Hematopoietic multipotent progenitor cell treated with erythropoietin and hydrocortisone succinate and interleukin-3 and kit ligand, for 4 days (in vitro differentiated cells): ENCODE results near the gene CAMTA1.
"Not testable (repeated sequence)": the region's sequence is repeated elsewhere in the genome, so short reads cannot be mapped to it uniquely, and the experiment has no call there.

Source experiments
- DNase-seq: peaks from one replicate; pipeline ENCODE4 v3.0.0-alpha.2; 2015

The CAMTA1 gene

GRCh38 chr1:7362947-7363346, 577.7 kb downstream of the CAMTA1 start:
- DNase-seq, result no peak

DNA sequence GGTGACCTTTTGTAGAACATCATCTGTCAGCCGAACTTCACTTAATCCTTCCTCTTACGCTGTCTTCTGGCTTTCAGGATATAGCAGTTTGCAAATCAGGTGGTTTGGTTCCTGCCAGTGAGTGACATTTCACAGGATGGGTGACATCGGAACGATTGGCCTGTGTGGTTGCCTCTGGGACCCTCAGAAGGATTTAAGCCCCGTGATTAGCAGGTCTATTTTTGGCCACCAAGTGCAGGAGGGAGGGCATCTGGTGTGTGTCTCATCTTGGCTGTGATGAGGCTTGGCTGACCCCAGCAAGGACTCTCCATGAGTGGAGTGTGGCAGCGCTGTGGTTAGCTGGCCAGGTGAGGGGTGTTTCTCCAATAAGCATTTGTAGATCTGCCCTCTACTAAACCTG, 578.2 kb downstream of the CAMTA1 start:
- no peak for DNase-seq

DNA sequence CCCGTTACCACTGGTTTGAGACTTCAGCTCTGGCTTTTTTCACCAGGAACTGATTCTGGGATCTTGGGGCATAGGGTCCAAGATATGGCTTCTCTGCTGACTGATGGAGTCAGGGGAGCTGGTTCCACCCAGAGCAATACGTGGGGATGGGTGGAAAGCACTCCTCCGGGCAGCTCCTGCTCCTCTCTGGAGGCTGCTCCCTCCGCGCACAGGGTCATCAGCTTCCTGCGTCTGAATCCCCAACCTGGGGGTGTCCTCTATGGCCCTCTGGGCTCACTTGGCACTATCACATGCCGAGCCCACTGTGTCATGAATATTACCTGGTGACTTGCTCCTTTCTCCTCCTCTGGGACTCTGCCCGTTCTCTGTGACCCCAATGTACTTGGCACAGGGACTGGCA, 580.5 kb downstream of the CAMTA1 start:
- no peak for DNase-seq

GRCh38 chr1:7366286-7366954, 581.2 kb downstream of the CAMTA1 start:
- DNase-seq, result no peak

GRCh38 chr1:7366955-7367665, 581.9 kb downstream of the CAMTA1 start:
- no peak for DNase-seq

DNA sequence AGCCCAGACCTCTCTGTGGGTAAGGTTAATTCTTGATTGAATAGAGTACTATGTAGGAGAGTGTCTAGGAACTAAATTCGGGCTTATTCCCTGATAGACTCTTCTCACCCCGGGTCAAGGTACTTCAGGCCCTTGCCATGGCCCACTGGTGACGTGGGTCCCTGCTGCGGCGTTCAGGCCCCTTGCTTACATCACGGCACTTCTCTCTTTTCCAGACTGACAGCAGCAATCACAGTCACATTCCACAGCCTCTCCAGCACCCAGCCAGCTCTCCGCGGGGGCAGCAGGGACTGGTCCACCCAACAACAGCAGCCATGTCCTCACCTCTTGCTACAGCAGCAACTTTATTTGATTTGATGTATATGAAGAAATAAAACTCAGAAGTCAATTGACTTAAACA, 584.6 kb downstream of the CAMTA1 start:
- DNase-seq, result no peak

GRCh38 chr1:7371926-7372325, 586.7 kb downstream of the CAMTA1 start:
- DNase-seq, result no peak

DNA sequence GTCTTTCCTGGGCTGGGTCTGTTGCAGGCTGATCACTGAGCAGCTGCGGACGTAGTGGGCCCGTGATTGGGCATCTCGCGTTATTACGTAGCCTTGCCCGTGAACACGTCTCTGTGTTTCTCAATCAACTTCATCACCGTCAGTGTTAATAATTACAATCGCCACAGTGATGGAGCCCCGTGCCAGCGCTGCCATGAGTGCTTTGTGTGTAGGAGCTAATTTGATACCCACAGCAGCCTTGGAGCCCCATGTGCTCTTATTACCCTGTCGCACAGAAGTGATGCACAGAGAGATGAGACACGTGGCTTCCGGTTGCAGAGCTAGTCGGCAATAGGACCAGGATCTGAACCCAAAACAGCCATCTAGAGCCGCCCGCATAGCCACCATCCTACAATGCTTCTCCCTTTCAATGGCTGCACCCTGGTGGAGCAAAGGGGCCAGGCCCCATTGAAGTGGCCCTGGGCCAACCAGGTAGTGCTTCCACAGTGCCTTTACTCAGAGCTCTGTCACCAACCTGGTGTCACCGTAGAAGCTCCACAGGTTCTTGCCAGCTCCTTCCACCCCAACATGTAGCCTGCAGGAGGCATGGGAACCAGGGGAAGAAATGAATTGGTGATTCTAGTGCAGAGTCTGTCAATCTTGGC, 587.3 kb downstream of the CAMTA1 start:
- no peak for DNase-seq

DNA sequence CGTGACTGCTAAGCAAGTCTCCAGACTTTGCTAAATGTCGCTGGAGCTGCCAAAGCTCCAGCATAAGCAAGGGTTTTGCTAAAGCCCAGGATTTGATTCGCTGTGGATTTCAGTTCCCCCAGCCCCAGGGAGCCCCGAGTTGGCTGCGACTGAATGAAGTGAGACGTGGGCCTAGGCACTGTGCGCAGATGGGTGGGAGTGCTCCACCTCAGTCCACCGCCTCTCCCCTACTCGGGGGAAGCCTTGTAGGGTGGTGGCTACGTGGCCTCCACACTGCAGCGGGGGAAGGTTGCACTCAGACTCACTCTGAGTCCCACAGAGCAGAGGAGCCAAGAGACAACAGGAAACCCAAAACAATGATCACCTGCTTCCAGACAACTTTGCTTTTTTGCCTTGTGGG, 588.0 kb downstream of the CAMTA1 start:
- DNase-seq, result no peak

DNA sequence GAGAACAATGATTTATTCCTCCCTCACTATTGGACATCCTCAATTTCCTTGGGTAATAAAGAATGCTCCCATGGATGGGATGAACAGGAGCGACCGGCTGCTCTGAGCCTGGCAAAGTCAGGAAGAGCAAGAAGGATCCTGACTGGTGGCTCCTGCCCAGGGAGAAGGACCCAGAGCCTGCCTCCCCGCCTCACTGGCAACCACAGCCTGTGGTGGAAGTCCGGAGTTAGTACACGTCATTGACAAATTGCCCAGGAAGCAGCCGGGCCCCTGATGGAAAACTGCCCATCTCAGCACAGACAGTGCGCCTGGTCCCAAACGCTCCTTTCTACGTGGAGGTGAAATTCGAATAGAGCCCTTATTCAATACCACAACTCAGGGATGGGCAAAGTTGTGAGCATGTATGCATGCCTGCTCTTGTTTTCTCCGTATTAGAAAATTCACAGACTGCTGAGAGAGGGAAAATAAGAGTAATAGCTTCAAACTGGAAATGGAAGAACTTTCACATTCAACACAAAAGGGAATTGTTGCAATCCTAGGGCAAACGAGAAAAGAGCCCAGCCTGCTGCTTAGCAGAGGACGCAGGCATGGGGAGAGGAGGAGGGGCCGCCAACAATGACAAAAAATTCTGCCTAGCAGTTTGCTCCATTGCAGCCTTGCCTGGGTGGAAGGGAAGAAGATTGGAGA, 588.8 kb downstream of the CAMTA1 start:
- no peak for DNase-seq

- DNase-seq, result no peak
Observed at GRCh38 chr1:7374563-7375160, 589.4 kb downstream of the CAMTA1 start.

- no peak for DNase-seq
Observed at GRCh38 chr1:7375329-7375728, 590.1 kb downstream of the CAMTA1 start.

- DNase-seq, result no peak
Observed at GRCh38 chr1:7375781-7376660, 590.8 kb downstream of the CAMTA1 start.

- no peak for DNase-seq
Observed at GRCh38 chr1:7376676-7377075, 591.4 kb downstream of the CAMTA1 start.

- DNase-seq, result no peak
Observed at GRCh38 chr1:7378346-7379130, 593.3 kb downstream of the CAMTA1 start.

- no peak for DNase-seq
Observed at GRCh38 chr1:7379441-7379971, 594.3 kb downstream of the CAMTA1 start.

DNA sequence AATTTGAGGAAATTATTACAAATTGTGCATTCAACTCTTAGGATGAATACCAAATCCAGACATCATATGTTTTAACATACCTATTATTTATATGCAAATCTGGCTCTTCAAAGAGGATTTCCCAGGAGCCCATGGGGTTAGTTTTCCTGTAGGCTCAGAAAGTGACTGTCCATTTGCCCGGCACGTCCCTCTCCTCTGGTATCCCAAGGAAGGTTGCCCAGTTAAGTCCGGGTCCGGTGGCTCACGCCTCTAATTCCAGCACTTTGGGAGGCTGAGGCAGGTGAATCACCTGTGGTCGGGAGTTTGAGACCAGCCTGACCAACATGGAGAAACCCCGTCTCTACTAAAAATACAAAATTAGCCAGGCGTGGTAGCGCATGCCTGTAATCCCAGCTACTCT, 594.8 kb downstream of the CAMTA1 start:
- not testable (repeated sequence) for DNase-seq

- peak; percentile 38 for DNase-seq
Observed at GRCh38 chr1:7380712-7381111, 595.5 kb downstream of the CAMTA1 start.

DNA sequence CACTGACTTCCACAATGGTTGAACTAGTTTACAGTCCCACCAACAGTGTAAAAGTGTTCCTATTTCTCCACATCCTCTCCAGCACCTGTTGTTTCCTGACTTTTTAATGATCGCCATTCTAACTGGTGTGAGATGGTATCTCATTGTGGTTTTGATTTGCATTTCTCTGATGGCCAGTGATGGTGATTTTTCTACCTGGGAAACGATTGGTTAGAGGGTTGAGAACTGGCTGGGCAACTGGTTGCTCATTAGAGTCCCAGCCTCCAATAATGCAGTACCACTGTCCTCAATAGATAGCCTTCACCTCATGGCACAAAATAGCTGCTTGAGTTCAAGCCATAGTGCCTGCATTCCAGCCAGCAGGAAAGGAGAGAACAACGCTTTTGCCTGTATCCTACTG, 596.5 kb downstream of the CAMTA1 start:
- DNase-seq, result not testable (repeated sequence)

DNA sequence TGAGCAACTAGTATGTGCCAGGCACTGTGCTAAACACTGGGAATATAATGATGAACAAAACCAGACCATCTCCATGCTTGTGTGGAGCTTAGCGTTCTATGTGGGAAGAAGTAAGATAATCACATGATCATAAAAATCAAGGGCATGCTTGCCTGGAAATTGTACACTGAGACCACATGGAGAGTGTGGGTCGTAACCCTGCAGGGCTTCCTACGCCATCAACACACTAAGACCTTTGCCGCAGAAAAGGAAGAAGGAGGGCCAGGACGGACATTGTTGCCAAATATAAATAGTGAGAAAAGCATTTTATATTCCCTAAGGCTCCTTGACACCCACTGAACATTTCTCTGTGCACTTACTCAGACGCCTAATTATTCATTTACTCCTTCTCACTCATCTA, 597.7 kb downstream of the CAMTA1 start:
- DNase-seq, result no peak
